HS-27A (cell line): ENCODE results near the gene DNAI2.

ENCODE experiments used
- DNase-seq: peaks from one replicate; pipeline ENCODE4 v3.0.0-alpha.2; 2012; ENCODE audit warnings: low read depth, missing footprints

The DNAI2 gene, protein sequence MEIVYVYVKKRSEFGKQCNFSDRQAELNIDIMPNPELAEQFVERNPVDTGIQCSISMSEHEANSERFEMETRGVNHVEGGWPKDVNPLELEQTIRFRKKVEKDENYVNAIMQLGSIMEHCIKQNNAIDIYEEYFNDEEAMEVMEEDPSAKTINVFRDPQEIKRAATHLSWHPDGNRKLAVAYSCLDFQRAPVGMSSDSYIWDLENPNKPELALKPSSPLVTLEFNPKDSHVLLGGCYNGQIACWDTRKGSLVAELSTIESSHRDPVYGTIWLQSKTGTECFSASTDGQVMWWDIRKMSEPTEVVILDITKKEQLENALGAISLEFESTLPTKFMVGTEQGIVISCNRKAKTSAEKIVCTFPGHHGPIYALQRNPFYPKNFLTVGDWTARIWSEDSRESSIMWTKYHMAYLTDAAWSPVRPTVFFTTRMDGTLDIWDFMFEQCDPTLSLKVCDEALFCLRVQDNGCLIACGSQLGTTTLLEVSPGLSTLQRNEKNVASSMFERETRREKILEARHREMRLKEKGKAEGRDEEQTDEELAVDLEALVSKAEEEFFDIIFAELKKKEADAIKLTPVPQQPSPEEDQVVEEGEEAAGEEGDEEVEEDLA

DNA sequence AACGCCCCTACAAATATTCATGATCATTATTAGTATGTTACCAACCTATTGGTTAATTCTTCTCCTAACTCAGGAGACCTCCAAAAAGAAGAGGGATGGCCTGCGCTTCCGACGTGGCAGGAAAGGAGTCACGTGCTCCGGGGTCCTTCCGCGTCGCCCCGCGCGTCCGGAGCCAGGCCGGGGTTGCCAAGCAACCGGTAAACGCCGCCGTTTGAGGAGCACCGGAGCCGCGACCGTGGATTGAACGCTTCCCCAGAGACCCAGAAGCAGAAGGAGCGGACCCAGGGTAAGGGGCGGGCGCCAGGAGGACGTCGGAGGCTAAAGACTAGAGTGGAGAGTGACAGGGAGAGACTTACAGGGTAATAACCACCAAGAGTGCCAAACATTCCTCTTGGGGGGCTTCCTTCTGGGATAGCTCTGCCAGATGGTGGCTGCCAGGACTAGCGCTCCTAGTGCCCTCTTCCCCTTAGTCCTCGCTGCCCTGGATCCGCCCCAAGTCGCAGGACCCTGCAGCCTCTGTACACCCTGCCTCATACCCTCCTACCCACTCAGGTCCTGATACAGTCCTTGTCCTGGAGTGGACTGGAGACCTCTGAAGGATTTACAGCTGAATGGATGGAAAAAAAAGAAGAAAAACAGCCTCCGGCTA, at the start of gene DNAI2:
DNAI2 (plus strand) TSS at position 175 of the 649 bp plus-strand sequence. CDS start 7,584 bp downstream, outside the sequence.
- no peak for DNase-seq

DNA sequence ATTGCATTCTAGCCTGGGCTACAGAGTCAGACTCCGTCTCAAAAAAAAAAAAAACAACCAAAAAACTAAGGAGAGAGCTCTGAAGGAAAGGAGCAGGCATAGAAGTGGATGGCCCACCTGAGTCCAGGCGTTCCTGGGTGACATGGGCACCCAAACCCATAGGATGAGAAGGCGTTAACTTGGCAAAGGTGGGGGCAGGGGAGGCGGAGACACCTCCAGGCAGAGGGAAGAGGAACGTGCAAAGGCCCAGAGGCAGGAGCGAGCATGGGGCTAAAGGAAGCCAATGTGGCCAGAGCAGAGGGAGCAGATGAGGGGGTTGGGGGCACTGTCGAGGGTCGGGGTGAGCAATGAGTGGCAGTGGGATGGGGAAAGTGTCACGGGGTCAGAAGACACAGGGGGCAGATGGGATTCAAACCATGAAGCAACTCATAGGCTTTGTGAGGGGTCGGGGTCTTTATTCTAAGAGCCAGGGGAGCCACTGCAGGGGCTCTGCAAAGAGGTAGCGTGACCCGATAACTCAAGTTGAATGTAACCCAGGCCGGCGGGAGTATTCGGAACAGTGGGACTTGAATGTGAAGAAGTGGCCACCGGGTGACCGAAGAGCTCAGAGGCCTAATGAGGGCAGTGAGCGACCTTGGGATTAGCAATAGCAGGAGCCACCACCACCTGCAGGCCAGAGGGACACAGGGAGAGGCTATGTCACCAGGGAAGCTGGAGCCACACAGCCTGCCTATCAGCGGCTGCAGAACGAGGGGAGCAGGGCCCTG, 48.9 kb upstream of the DNAI2 start:
- DNase-seq: no peak

DNA sequence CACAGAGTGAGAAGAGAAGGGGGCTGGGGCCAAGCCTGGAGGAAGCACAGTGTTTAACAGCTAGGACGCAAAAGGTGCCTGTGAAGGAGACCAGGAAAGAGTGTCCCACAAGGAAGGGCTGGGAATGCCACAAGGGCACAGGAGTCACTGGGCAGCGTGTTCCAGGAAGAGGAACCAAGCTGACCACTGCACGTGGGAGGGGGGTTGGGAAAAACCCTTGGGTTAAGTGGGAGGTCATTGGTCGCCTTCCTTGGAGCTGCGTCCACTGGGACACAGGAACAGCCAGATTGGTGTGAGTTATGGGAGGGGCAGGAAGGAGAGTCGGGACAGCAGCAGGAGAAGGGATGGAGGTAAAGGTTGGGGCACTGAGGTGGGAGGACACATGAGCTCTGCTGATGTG, 47.8 kb upstream of the DNAI2 start:
- no peak for DNase-seq

DNA sequence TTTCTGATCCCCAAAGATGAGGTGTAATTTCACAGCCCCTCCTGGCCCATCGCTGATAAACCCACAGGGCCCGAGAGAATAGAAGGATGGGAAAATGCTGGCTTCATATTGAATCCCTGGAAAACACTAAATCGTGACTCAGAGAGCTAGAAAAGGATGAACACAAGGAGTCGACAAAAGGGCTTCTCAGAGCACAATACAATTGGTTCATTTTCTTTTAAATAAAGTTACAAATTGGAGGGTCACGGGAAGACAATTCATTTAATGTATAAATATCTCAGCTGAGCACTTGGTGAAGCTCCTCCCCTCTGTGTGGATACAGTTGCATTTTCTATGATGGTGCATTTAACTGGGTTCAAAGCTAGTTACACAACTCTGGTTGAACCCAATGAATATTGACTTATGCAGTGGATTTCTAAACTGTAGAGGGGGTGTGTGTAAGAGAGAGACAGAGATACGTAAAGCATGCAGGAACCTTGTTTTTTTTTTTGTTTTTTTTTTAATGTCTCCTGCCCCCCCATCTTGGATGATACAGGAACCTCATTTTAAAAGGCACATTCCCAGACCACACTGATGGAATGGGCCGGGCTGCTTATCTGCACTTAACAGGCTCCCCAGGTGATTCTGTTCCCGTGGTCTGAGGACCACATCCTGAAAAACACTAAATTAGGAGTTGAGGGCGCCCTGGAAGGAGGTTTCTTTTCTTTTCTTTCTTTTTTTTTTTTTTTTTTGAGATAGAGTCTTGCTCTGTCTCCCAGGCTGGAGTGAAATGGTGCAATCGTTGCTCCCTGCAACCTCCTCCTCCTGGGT, 46.6 kb upstream of the DNAI2 start:
- no peak for DNase-seq

GRCh38 chr17:74228306-74228978, 45.6 kb upstream of the DNAI2 start:
- no peak for DNase-seq

GRCh38 chr17:74230896-74231295, 43.1 kb upstream of the DNAI2 start:
- DNase-seq: no peak

- no peak for DNase-seq
These were observed 41.8 kb upstream of the DNAI2 start for GRCh38 chr17:74231928-74232907.

- DNase-seq: no peak
These were observed 40.1 kb upstream of the DNAI2 start for GRCh38 chr17:74233937-74234336.

DNA sequence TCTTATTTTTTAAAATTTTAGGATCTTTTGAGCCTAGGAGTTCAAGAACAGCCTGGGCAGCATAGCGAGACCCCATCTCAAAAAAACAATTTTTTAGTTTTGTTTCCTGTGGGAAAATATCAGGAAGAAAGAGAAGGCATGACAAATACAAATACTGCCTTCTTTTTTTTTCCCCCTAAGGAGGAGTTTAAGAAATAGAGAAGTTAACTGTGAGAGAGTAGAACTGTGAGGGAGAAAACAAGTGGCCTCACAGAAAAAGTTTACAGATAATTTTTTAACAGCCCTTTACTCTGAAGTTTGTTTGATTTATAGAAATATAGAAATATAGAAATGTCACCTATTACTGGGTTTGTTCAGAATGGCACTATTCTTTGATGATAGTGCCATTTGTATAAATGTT, 39.5 kb upstream of the DNAI2 start:
- DNase-seq: no peak

GRCh38 chr17:74235040-74235581, 38.9 kb upstream of the DNAI2 start:
- no peak for DNase-seq

GRCh38 chr17:74235911-74236371, 38.1 kb upstream of the DNAI2 start:
- no peak for DNase-seq

DNA sequence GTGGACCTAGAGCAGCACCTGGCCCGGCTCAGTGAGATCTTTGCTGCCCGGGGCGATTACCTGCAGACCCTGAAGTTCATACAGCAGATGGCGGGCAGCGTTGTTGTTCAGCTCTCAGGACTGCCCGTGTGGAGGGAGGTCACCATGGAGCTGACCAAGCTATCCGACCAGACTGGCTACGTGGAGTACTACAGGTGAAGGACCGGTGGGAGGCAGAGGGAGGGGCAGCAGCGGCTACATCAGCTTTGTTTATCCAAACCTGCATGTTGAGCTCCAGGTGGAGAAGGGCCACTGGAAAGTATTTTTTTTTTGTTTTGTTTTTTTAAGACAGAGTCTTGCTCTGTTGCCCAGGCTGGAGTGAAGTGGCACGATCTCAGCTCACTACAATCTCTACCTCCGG, 36.7 kb upstream of the DNAI2 start:
- DNase-seq: no peak

- DNase-seq: no peak
These were observed 34.9 kb upstream of the DNAI2 start for GRCh38 chr17:74239172-74239571.

DNA sequence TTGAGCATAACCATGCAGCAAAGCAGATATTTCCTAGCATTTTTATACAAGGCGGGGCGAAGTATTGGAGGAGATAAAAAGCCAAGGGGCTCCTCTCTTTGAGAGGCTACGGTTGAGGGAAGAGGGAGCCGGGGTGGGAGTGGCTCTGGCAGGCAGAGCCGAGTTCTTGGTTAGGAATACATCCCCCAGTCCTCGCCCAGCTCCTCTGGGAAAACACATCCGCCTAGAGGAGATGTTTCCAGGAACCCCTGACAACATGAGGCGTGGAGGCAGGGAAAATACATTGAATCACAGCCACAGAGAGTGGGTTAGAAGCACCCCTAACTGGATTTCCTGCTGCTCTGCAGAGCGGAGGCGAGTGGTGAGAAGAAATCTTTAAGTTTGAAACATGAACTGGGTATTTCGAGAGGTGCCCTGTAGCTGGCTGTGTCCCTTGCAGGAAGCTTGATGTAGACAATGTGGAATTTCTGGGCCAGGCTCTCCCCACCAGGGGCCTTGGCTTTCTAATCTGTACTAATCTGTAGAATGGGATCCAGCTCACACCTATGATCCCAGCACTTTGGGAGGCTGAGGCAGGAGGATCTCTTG, 33.3 kb upstream of the DNAI2 start:
- no peak for DNase-seq

DNA sequence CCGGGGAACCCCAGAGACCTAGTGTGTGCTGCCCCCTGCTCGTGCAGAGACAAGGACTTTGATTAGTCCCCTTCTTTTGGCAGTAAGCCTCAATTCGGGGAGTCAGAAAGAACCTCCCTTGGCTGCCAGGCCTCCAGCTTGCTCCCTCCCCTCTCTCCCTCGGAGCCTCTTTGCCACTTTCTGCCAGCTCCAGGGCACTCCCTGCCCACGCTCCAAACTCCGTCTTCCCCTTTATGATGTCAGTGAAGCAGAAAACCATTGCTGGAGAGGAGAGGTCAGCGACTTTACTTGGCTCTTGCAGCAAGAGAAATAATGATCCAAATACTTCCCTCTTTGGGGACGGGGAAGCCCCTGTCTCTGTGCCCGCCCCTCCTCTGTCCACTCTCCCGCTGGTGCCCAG, 32.6 kb upstream of the DNAI2 start:
- DNase-seq: no peak

- DNase-seq: no peak
These were observed 32.2 kb upstream of the DNAI2 start for GRCh38 chr17:74241847-74242246.

- no peak for DNase-seq
These were observed 30.9 kb upstream of the DNAI2 start for GRCh38 chr17:74243013-74243755.

- DNase-seq: no peak
These were observed 29.9 kb upstream of the DNAI2 start for GRCh38 chr17:74244128-74244527.
